HepG2 (cell line): ENCODE data around the gene RITA1. TPM values are rescaled to one million over a fixed set of nuclear protein-coding genes. Genes with fewer than 3 reads are reported as not detected.

ENCODE experiments used
- CBX1 ChIP-seq: IDR thresholded peaks from one replicate; pipeline ENCODE4 v1.6.1; 2016; ENCODE audit warnings: antibody characterized with exemption, low read depth
- DMAP1 ChIP-seq: IDR thresholded peaks from 2 replicates; pipeline ENCODE4 v1.6.1; 2016
- GATAD2A ChIP-seq: IDR thresholded peaks from 2 replicates; pipeline ENCODE4 v1.6.1; 2016
- KDM1A ChIP-seq: IDR thresholded peaks from 2 replicates; pipeline ENCODE4 v1.6.1; 2016; ENCODE audit warnings: missing compliant biosample characterization
- MATR3 ChIP-seq: sonication (generic); formaldehyde crosslinking; IDR thresholded peaks from 2 replicates; pipeline ENCODE4 v1.4.0; 2020; ENCODE audit warnings: missing genetic modification reagents
- PAXIP1 ChIP-seq: sonication (generic); formaldehyde crosslinking; conservative IDR thresholded peaks from 2 replicates; pipeline ENCODE4 v1.4.0; 2020; ENCODE audit warnings: mild to moderate bottlenecking, missing genetic modification reagents, moderate library complexity
- RARA ChIP-seq: IDR thresholded peaks from 2 replicates; pipeline ENCODE4 v1.6.1; 2016; ENCODE audit warnings: missing genetic modification reagents, missing compliant biosample characterization
- SRSF1 ChIP-seq: fragments of 200-400 bp; formaldehyde crosslinking; optimal IDR thresholded peaks from 2 replicates; pipeline ENCODE3; 2017; ENCODE audit warnings: mild to moderate bottlenecking, low read depth, low read length, moderate library complexity
- TCF7 ChIP-seq: sonication (generic); IDR thresholded peaks from 2 replicates; pipeline ENCODE4 v1.6.1; 2016; ENCODE audit warnings: antibody characterized with exemption, low read depth
- TFE3 ChIP-seq: IDR thresholded peaks from 2 replicates; pipeline ENCODE4 v1.6.1; 2016
- THAP7 ChIP-seq: sonication (generic); formaldehyde crosslinking; IDR thresholded peaks from 2 replicates; pipeline ENCODE4 v1.8.1; 2023; ENCODE audit warnings: mild to moderate bottlenecking, missing genetic modification reagents
- WIZ ChIP-seq: sonication (generic); formaldehyde crosslinking; IDR thresholded peaks from 2 replicates; pipeline ENCODE4 v1.5.1; 2020; ENCODE audit warnings: mild to moderate bottlenecking, missing genetic modification reagents
- YY1 ChIP-seq: IDR thresholded peaks from 2 replicates; pipeline ENCODE4 v1.6.1; 2011; ENCODE audit warnings: low read length, low read depth, moderate library complexity, mild to moderate bottlenecking; ENCODE audit not compliant: insufficient read depth, insufficient replicate concordance
- ZFP91 ChIP-seq: sonication (generic); formaldehyde crosslinking; IDR thresholded peaks from 2 replicates; pipeline ENCODE4 v1.9.0; 2022; ENCODE audit warnings: missing genetic modification reagents, mild to moderate bottlenecking, borderline replicate concordance
- ZNF354B ChIP-seq: sonication (generic); formaldehyde crosslinking; IDR thresholded peaks from 2 replicates; pipeline ENCODE4 v1.8.0; 2022; ENCODE audit warnings: mild to moderate bottlenecking, missing genetic modification reagents
- ZNF570 ChIP-seq: sonication (generic); formaldehyde crosslinking; IDR thresholded peaks from 2 replicates; pipeline ENCODE4 v1.4.0; 2020; ENCODE audit warnings: mild to moderate bottlenecking, missing genetic modification reagents, borderline replicate concordance
- polyA plus RNA-seq, 8 experiments: library from polyadenylated mRNA; depleted of rRNA in 3 of 8; stranded (reverse) in 7 of 8; unstranded in 1 of 8; fragments of >200 nt; fragmentation: Illumina TruSeq in 4 of 8; extraction: Trizol in 4 of 8; gene quantifications; 2 replicates each; pipeline versions ENCODE4 v1.2.1 to v1.2.3, GENCODE V29; 2011 to 2016; ENCODE audit warnings: low read depth in 4 of 8, missing spikeins in 1 of 8, mixed read lengths in 1 of 8; ENCODE audit not compliant: insufficient read depth in 1 of 8
- total RNA-seq, 5 experiments: library from RNA; depleted of rRNA; stranded (reverse); fragments of >200 nt; fragmentation: Illumina TruSeq; extraction: Trizol; gene quantifications; 2 replicates each; pipeline ENCODE4 v1.2.3, GENCODE V29; 2016; ENCODE audit warnings: low read depth in 1 of 5
- TF ChIP-seq, protein P1 (sequence below): sonication (generic); formaldehyde crosslinking; IDR thresholded peaks from 2 replicates; pipeline ENCODE4 v1.4.0; 2020; ENCODE audit warnings: mild to moderate bottlenecking, missing genetic modification reagents
- TF ChIP-seq, protein P2 (sequence below), 2 experiments: fragments of 450-650 bp in 1 of 2; sonication (generic) in 1 of 2; formaldehyde crosslinking; IDR thresholded peaks; 2 replicates each; pipeline versions ENCODE4 v1.5.0 to v1.8.0; 2020 to 2022; ENCODE audit warnings: mild to moderate bottlenecking in 1 of 2, missing genetic modification reagents in 1 of 2
- TF ChIP-seq, protein P3 (sequence below): IDR thresholded peaks from 2 replicates; pipeline ENCODE4 v1.6.1; 2016; ENCODE audit warnings: mild to moderate bottlenecking, missing biosample characterization, missing genetic modification reagents

Gene RITA1
- total and polyA plus RNA-seq, 2 of the 13 experiments (the other 11 are each of a cell fraction or from before 2014, with no cell fraction given): 12.4 to 28.9 TPM

DNA sequence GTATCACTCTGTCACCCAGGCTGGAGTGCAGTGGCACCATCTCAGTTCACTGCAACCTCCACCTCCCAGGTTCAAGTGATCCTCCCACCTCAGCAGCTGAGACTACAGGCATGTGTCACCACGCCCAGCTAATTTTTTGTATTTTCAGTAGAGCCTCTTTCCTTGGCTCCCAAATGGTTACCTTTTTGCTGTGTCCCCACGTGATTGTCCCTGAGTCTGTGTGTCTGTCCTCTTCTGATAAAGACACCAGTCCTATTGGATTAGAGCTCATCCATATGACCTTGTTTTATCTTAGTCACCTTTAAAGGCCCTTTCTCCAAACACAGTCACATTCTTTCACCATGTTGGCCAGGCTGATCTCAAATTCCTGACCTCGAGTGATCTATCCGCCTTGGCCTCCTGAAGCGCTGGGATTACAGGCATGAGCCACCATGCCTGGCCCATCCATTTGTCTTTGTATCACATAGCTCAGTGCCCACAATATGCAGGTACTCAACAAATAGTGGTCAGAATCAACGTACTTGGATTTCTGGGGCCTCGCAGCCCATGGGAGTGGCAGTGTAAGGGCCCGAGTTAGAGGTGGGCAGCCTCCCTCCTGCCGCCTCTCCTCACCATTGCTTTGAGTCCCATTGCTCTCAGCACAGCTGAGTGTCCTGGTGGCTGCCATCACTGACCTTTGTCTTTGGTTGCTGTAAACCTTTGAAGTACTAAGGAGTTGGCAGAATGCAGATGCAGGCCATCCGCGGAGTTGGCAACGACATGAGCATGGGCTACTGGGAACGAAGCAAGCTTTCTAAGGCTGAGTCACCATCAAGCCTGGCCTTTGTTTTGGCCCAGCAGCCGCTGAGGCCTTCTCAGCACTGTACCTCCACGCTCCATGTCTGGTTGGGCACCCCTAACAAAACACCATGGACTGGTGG, 45.1 kb downstream of the RITA1 start (continued):
- peak; percentile 60 for TF ChIP-seq TFE3 (CRISPR knock-in tag)
- peak; percentile 73 for TF ChIP-seq GATAD2A (CRISPR knock-in tag)
- TF ChIP-seq KDM1A (CRISPR knock-in tag): 0 out of 2 replicates have a peak, but pooled peaks have one; percentile 51
- TF ChIP-seq, protein P1, sequence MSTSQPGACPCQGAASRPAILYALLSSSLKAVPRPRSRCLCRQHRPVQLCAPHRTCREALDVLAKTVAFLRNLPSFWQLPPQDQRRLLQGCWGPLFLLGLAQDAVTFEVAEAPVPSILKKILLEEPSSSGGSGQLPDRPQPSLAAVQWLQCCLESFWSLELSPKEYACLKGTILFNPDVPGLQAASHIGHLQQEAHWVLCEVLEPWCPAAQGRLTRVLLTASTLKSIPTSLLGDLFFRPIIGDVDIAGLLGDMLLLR (CRISPR knock-in tag): 0 out of 2 replicates have a peak, but pooled peaks have one; percentile 52
- peak; percentile 71 for TF ChIP-seq RARA (CRISPR knock-in tag)
- TF ChIP-seq CBX1: no peak
- peak; percentile 73; the same call in 1 of the 2 replicates for TF ChIP-seq WIZ (CRISPR knock-in tag)
- TF ChIP-seq, protein P2, sequence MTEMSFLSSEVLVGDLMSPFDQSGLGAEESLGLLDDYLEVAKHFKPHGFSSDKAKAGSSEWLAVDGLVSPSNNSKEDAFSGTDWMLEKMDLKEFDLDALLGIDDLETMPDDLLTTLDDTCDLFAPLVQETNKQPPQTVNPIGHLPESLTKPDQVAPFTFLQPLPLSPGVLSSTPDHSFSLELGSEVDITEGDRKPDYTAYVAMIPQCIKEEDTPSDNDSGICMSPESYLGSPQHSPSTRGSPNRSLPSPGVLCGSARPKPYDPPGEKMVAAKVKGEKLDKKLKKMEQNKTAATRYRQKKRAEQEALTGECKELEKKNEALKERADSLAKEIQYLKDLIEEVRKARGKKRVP (CRISPR knock-in tag; IDR thresholded peaks at IDR 0.05): no peak
- 0 out of 2 replicates have a peak, but pooled peaks have one; percentile 45 for TF ChIP-seq THAP7
- TF ChIP-seq, protein P3, sequence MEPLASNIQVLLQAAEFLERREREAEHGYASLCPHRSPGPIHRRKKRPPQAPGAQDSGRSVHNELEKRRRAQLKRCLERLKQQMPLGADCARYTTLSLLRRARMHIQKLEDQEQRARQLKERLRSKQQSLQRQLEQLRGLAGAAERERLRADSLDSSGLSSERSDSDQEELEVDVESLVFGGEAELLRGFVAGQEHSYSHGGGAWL (CRISPR knock-in tag): 0 out of 2 replicates have a peak, but pooled peaks have one; percentile 39
- peak; percentile 16; the same call in 1 of the 2 replicates for TF ChIP-seq ZFP91 (CRISPR knock-in tag)
- peak; percentile 42; the same call in 1 of the 2 replicates for TF ChIP-seq DMAP1 (CRISPR knock-in tag)
- TF ChIP-seq PAXIP1 (CRISPR knock-in tag): peak; percentile 33; the same call in 1 of the 2 replicates
- peak; percentile 44 for TF ChIP-seq TCF7
- TF ChIP-seq MATR3: no peak
- peak; percentile 20 for TF ChIP-seq YY1
- TF ChIP-seq ZNF570: no peak
- TF ChIP-seq SRSF1: no peak
- no peak for TF ChIP-seq ZNF354B
